NB4 (cell line): ENCODE results near the gene RPTOR.

Experiments
- POLR2A ChIP-seq: IDR thresholded peaks from 2 replicates; pipeline ENCODE4 v1.6.1; 2011; ENCODE audit warnings: mild to moderate bottlenecking; ENCODE audit not compliant: insufficient read length; ENCODE audit errors: extremely low read depth
- TF ChIP-seq, protein P1 (sequence below): IDR thresholded peaks from one replicate; pipeline ENCODE4 v1.5.1; 2012; ENCODE audit warnings: low read depth, low read length
- TF ChIP-seq, protein P2 (sequence below): IDR thresholded peaks from 2 replicates; pipeline ENCODE4 v1.6.1; 2011; ENCODE audit warnings: low read depth, low read length

DNA sequence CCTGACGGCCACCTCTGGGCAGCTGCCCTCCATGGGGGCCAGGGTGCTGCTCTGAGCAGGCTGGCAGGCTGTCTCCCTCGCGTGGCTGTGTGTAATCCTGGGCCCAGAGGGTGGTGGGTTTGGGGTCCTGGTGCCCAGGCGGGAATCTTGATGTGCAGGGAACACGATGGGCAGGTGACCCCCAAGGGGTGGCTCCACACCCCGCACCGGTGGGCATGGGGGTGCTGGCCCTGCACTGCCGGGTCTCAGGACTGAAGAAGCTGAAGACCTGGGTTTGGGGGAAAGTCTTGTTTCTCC, 455.6 kb downstream of the RPTOR start:
- TF ChIP-seq, protein P1, sequence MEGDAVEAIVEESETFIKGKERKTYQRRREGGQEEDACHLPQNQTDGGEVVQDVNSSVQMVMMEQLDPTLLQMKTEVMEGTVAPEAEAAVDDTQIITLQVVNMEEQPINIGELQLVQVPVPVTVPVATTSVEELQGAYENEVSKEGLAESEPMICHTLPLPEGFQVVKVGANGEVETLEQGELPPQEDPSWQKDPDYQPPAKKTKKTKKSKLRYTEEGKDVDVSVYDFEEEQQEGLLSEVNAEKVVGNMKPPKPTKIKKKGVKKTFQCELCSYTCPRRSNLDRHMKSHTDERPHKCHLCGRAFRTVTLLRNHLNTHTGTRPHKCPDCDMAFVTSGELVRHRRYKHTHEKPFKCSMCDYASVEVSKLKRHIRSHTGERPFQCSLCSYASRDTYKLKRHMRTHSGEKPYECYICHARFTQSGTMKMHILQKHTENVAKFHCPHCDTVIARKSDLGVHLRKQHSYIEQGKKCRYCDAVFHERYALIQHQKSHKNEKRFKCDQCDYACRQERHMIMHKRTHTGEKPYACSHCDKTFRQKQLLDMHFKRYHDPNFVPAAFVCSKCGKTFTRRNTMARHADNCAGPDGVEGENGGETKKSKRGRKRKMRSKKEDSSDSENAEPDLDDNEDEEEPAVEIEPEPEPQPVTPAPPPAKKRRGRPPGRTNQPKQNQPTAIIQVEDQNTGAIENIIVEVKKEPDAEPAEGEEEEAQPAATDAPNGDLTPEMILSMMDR, result no peak
- no peak for TF ChIP-seq POLR2A
- TF ChIP-seq, protein P2, sequence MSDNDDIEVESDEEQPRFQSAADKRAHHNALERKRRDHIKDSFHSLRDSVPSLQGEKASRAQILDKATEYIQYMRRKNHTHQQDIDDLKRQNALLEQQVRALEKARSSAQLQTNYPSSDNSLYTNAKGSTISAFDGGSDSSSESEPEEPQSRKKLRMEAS, result no peak
